Loucy (cell line): ENCODE results near the gene SMURF1.

ENCODE experiments used
- CTCF ChIP-seq: fragments of 200-600 bp; sonication (generic); conservative IDR thresholded peaks from 2 replicates; pipeline ENCODE4 v1.5.1; 2014; ENCODE audit warnings: mild to moderate bottlenecking, antibody characterized with exemption, low read length
- EZH2phosphoT487 ChIP-seq: fragments of 200-600 bp; IDR thresholded peaks from 2 replicates; pipeline ENCODE4 v1.6.1; 2018; ENCODE audit warnings: antibody characterized with exemption, mild to moderate bottlenecking, moderate library complexity, borderline replicate concordance

DNA sequence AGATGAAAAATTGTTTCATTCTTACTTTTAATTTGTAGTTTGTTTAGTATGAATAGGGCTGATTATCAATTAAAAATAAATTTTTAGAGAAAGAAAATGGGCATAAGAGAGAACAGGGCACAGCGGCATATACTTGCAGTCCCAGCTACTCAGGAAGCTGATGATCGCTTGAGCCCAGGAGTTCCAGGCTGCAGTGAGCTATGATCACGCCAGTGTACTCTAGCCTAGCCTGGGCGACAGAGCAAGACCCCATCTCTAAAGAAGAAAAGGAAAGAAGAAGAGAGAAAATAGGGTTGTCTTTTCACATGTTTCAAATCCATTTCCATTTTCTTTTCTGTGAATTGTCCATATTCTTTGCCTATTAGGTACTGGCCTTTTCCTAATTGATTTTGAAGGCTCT lies 8.0 kb downstream of the SMURF1 start:
- TF ChIP-seq CTCF: no peak
- TF ChIP-seq EZH2phosphoT487: no peak
